T follicular helper cell (primary cell): ENCODE measurements around the gene MECP2.
"Not testable (repeated sequence)": the region's sequence is repeated elsewhere in the genome, so short reads cannot be mapped to it uniquely, and the experiment has no call there.

Experiments
- DNase-seq: peaks from one replicate; pipeline ENCODE4 v3.0.0-alpha.2; 2020; ENCODE audit warnings: low read depth

The MECP2 gene

GRCh38 chrX:154017766-154018517 is 79.6 kb downstream of the MECP2 start:
- no peak for DNase-seq

GRCh38 chrX:154016366-154017076 is 81.0 kb downstream of the MECP2 start:
- no peak for DNase-seq

- no peak for DNase-seq
These were observed 81.8 kb downstream of the MECP2 start for GRCh38 chrX:154015581-154016264.

- DNase-seq: no peak
These were observed 82.8 kb downstream of the MECP2 start for GRCh38 chrX:154014429-154015380.

- no peak for DNase-seq
These were observed 83.7 kb downstream of the MECP2 start for GRCh38 chrX:154013614-154014360.

GRCh38 chrX:154013001-154013421 is 84.5 kb downstream of the MECP2 start:
- DNase-seq: no peak

- DNase-seq: no peak
These were observed 85.1 kb downstream of the MECP2 start for GRCh38 chrX:154012336-154012991.

GRCh38 chrX:154011376-154012335 is 85.9 kb downstream of the MECP2 start:
- DNase-seq: no peak

GRCh38 chrX:154010330-154011087 is 87.0 kb downstream of the MECP2 start:
- DNase-seq: no peak

GRCh38 chrX:154008521-154008920 is 89.0 kb downstream of the MECP2 start:
- DNase-seq: no peak

GRCh38 chrX:154006947-154007346 is 90.6 kb downstream of the MECP2 start:
- no peak for DNase-seq

GRCh38 chrX:154004315-154004714 is 93.2 kb downstream of the MECP2 start:
- no peak for DNase-seq

GRCh38 chrX:154002215-154002719 is 95.2 kb downstream of the MECP2 start:
- DNase-seq: no peak

- DNase-seq: no peak
These were observed 97.5 kb downstream of the MECP2 start for GRCh38 chrX:154000051-154000450.

GRCh38 chrX:153999359-154000037 is 98.0 kb downstream of the MECP2 start:
- no peak for DNase-seq

- DNase-seq: no peak
These were observed 102.0 kb downstream of the MECP2 start for GRCh38 chrX:153995504-153995903.

GRCh38 chrX:153994398-153994797 is 103.1 kb downstream of the MECP2 start:
- not testable (repeated sequence) for DNase-seq

- no peak for DNase-seq
These were observed 103.5 kb downstream of the MECP2 start for GRCh38 chrX:153993978-153994377.
